K562 (cell line): ENCODE measurements around the gene BMP6. TPM values are rescaled to one million over a fixed set of nuclear protein-coding genes. Genes with fewer than 3 reads are reported as not detected.

Experiments used
- C11orf30 ChIP-seq: fragments of 450-650 bp; IDR thresholded peaks from 2 replicates; pipeline ENCODE4 v1.6.1; 2016; ENCODE audit warnings: low read depth, mild to moderate bottlenecking
- ELF1 ChIP-seq: fragments of 200-800 bp; sonication (Bioruptor generic); IDR thresholded peaks from 2 replicates; pipeline ENCODE4 v1.6.1; 2016; ENCODE audit warnings: missing genetic modification characterization, missing compliant biosample characterization
- ETV5 ChIP-seq: sonication (generic); formaldehyde crosslinking; IDR thresholded peaks from 2 replicates; pipeline ENCODE4 v1.4.0; 2020; ENCODE audit warnings: low read depth, mild to moderate bottlenecking, missing genetic modification reagents
- FOXA3 ChIP-seq, 2 experiments: fragments of 450-650 bp in 1 of 2; sonication (generic) in 1 of 2; formaldehyde crosslinking; IDR thresholded peaks in 1 of 2; conservative IDR thresholded peaks in 1 of 2; 2 replicates each; pipeline versions ENCODE4 v1.4.0 to v1.8.0; 2020 to 2022; ENCODE audit warnings: mild to moderate bottlenecking in 2 of 2, missing genetic modification reagents in 1 of 2
- FOXK2 ChIP-seq, 2 experiments: fragments of 450-650 bp; IDR thresholded peaks in 1 of 2; conservative IDR thresholded peaks in 1 of 2; 2 replicates each; pipeline ENCODE4 v1.6.1; 2016; ENCODE audit warnings: low read depth in 2 of 2, mild to moderate bottlenecking in 1 of 2
- HMBOX1 ChIP-seq: sonication (generic); IDR thresholded peaks from 2 replicates; pipeline ENCODE4 v1.6.1; 2016
- JUN ChIP-seq, 2 experiments: sonication (generic) in 1 of 2; formaldehyde crosslinking in 1 of 2; IDR thresholded peaks; 2 replicates each; pipeline versions ENCODE4 v1.6.1 to v1.8.0; 2012 to 2022; ENCODE audit warnings: borderline replicate concordance in 2 of 2, mild to moderate bottlenecking in 2 of 2, improper control_type of control experiment in 1 of 2, low read depth in 1 of 2, low read length in 1 of 2, missing genetic modification reagents in 1 of 2
- MECOM ChIP-seq: fragments of 250-450 bp; sonication (Bioruptor Pico); IDR thresholded peaks from 2 replicates; pipeline ENCODE4 v1.8.0; 2022; ENCODE audit warnings: inconsistent platforms
- TEAD4 ChIP-seq, 2 experiments: sonication (generic) in 1 of 2; formaldehyde crosslinking in 1 of 2; IDR thresholded peaks; 2 replicates each; pipeline versions ENCODE4 v1.6.1 to v1.8.0; 2012 to 2022; ENCODE audit warnings: borderline replicate concordance in 1 of 2, inconsistent platforms in 1 of 2, low read length in 1 of 2, mild to moderate bottlenecking in 1 of 2, missing genetic modification reagents in 1 of 2
- TFAP4 ChIP-seq: sonication (generic); formaldehyde crosslinking; IDR thresholded peaks from 2 replicates; pipeline ENCODE4 v1.8.0; 2022; ENCODE audit warnings: missing genetic modification reagents, mild to moderate bottlenecking, moderate library complexity, borderline replicate concordance
- ZBTB17 ChIP-seq: fragments of 450-650 bp; formaldehyde crosslinking; IDR thresholded peaks from 2 replicates; pipeline ENCODE4 v1.4.0; 2020; ENCODE audit warnings: mild to moderate bottlenecking
- ZEB2 ChIP-seq: fragments of 450-650 bp; IDR thresholded peaks from 2 replicates; pipeline ENCODE4 v1.6.1; 2016
- ZFX ChIP-seq: sonication (generic); formaldehyde crosslinking; IDR thresholded peaks from 2 replicates; pipeline ENCODE4 v1.8.0; 2022; ENCODE audit warnings: mild to moderate bottlenecking, missing genetic modification reagents, moderate library complexity
- ZNF12 ChIP-seq: sonication (generic); formaldehyde crosslinking; IDR thresholded peaks from 2 replicates; pipeline ENCODE4 v1.4.0; 2020; ENCODE audit warnings: mild to moderate bottlenecking, missing genetic modification reagents
- ZNF316 ChIP-seq: fragments of 450-650 bp; IDR thresholded peaks from 2 replicates; pipeline ENCODE4 v1.6.1; 2016
- ZNF79 ChIP-seq: fragments of 250-450 bp; sonication (Bioruptor Pico); IDR thresholded peaks from 2 replicates; pipeline ENCODE4 v1.4.0; 2020; ENCODE audit warnings: low read depth, mild to moderate bottlenecking, moderate library complexity
- polyA plus RNA-seq, 8 experiments: library from polyadenylated mRNA; depleted of rRNA in 4 of 8; stranded (reverse) in 5 of 8; unstranded in 3 of 8; fragments of >200 nt; fragmentation: Nextera tagmentation in 2 of 8; fragmentation: Illumina TruSeq in 1 of 8; extraction: Ambion mirVana in 2 of 8; extraction: Trizol in 1 of 8; gene quantifications; 2 replicates each; pipeline versions ENCODE4 v1.2.1 to v1.2.3, GENCODE V29; 2011 to 2014; ENCODE audit warnings: inconsistent platforms in 1 of 8, missing spikeins in 1 of 8
- total RNA-seq, 7 experiments: library from RNA; depleted of rRNA in 6 of 7; stranded (reverse); fragments of >200 nt in 6 of 7; fragmentation: Illumina TruSeq in 2 of 7; extraction: Trizol in 2 of 7; gene quantifications; 2 replicates each; pipeline versions ENCODE4 v1.2.1 to v1.2.3, GENCODE V29; 2011 to 2021; ENCODE audit warnings: low replicate concordance in 1 of 7
- TF ChIP-seq, protein P1 (sequence below), 2 experiments: fragments of 450-650 bp in 1 of 2; sonication (generic) in 1 of 2; formaldehyde crosslinking in 1 of 2; IDR thresholded peaks in 1 of 2; conservative IDR thresholded peaks in 1 of 2; 2 replicates each; pipeline versions ENCODE4 v1.6.1 to v1.8.1; 2016 to 2023; ENCODE audit warnings: mild to moderate bottlenecking in 2 of 2, moderate library complexity in 2 of 2, inconsistent platforms in 1 of 2, missing genetic modification reagents in 1 of 2
- TF ChIP-seq, protein P2 (sequence below): fragments of 450-650 bp; conservative IDR thresholded peaks from 2 replicates; pipeline ENCODE4 v1.6.1; 2016; ENCODE audit warnings: missing genetic modification characterization, low read depth, mild to moderate bottlenecking, control low read depth, missing compliant biosample characterization
- TF ChIP-seq, protein P3 (sequence below), 2 experiments: fragments of 450-650 bp; conservative IDR thresholded peaks; 2 replicates each; pipeline ENCODE4 v1.6.1; 2017; ENCODE audit warnings: mild to moderate bottlenecking in 2 of 2, moderate library complexity in 2 of 2

The BMP6 gene
- total and polyA plus RNA-seq, 9 of the 15 experiments (the other 6 are each of a cell fraction or from before 2014, with no cell fraction given): 0.01 to 0.13 (median 0.06) TPM; not detected in 3

DNA sequence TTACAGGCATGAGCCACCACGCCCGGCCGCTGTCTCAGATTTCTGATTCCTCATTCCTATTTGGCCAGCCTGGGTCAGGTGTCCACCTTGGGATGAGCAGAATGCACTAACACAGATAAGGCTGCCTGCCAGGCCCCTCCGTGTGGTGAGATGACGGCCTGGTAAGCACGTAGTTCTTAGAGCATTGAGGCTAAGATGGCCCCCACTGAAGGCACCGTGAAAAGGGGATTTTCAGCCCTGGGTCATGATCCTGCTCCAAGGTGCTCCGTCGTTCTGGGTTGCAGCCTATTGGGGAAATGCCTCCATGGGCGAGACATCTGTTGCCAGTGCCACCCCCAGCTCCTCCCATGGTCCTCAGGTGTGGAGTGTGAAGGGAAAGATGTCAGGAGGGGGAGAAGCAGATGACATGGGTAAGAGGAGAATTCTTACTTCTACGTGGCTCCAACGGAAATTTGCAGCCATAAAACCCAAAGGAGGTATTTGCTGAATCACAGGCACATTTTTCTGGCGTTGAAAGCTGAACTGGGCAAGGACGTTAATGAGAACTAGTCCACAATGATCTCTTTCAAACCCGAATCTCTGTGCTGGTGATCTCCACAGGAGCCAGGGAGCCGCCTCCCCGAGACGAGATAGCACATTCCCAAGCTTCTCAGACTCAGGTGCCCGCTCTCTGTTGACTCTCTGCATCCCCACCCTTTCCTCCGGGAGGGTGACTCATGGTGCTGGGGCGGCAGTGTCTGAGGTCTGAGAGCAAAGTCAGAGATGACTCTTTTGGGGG lies 34.0 kb upstream of the BMP6 start (continued):
- no peak for TF ChIP-seq ZNF79 (CRISPR knock-in tag)
- TF ChIP-seq ZNF12 (CRISPR knock-in tag): 0 out of 2 replicates have a peak, but pooled peaks have one; percentile 15
- TF ChIP-seq ZBTB17 (CRISPR knock-in tag): no peak
- TF ChIP-seq HMBOX1: peak; percentile 70
- TF ChIP-seq TFAP4: peak; percentile 60; the same call in 1 of the 2 replicates
- TF ChIP-seq, protein P1, sequence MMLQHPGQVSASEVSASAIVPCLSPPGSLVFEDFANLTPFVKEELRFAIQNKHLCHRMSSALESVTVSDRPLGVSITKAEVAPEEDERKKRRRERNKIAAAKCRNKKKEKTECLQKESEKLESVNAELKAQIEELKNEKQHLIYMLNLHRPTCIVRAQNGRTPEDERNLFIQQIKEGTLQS (IDR thresholded peaks at IDR 0.05): peak; percentile 91
- TF ChIP-seq, protein P1 (CRISPR knock-in tag; conservative IDR thresholded peaks at IDR 0.05): peak; percentile 65; the same call in 1 of the 2 replicates
- TF ChIP-seq FOXA3 (CRISPR knock-in tag; conservative IDR thresholded peaks at IDR 0.05 in 1 of 2, IDR thresholded peaks at IDR 0.05 in 1 of 2): peak in 1 of 2 experiments; percentile 69; a peak in 3 of 4 replicates
- peak; percentile 65 for TF ChIP-seq ZNF316
- TF ChIP-seq TEAD4 (IDR thresholded peaks at IDR 0.05; ENCODE audit: low read length): peak; percentile 18; the same call in 1 of the 2 replicates
- TF ChIP-seq TEAD4 (CRISPR knock-in tag; IDR thresholded peaks at IDR 0.05; ENCODE audit: borderline replicate concordance): no peak
- TF ChIP-seq, protein P2, sequence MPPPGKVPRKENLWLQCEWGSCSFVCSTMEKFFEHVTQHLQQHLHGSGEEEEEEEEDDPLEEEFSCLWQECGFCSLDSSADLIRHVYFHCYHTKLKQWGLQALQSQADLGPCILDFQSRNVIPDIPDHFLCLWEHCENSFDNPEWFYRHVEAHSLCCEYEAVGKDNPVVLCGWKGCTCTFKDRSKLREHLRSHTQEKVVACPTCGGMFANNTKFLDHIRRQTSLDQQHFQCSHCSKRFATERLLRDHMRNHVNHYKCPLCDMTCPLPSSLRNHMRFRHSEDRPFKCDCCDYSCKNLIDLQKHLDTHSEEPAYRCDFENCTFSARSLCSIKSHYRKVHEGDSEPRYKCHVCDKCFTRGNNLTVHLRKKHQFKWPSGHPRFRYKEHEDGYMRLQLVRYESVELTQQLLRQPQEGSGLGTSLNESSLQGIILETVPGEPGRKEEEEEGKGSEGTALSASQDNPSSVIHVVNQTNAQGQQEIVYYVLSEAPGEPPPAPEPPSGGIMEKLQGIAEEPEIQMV (tag): 0 out of 2 replicates have a peak, but pooled peaks have one; percentile 19
- peak; percentile 59 for TF ChIP-seq ZFX (CRISPR knock-in tag)
- TF ChIP-seq, protein P3, sequence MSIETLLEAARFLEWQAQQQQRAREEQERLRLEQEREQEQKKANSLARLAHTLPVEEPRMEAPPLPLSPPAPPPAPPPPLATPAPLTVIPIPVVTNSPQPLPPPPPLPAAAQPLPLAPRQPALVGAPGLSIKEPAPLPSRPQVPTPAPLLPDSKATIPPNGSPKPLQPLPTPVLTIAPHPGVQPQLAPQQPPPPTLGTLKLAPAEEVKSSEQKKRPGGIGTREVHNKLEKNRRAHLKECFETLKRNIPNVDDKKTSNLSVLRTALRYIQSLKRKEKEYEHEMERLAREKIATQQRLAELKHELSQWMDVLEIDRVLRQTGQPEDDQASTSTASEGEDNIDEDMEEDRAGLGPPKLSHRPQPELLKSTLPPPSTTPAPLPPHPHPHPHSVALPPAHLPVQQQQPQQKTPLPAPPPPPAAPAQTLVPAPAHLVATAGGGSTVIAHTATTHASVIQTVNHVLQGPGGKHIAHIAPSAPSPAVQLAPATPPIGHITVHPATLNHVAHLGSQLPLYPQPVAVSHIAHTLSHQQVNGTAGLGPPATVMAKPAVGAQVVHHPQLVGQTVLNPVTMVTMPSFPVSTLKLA (conservative IDR thresholded peaks at IDR 0.05): 0 out of 4 replicates have a peak, but pooled peaks of 1 of the 2 experiments have one; percentile 3
- no peak for TF ChIP-seq ELF1 (tag)
- TF ChIP-seq JUN (IDR thresholded peaks at IDR 0.05; ENCODE audit: borderline replicate concordance, low read depth, low read length): peak; percentile 94
- no peak for TF ChIP-seq JUN (CRISPR knock-in tag; IDR thresholded peaks at IDR 0.05; ENCODE audit: borderline replicate concordance)
- no peak for TF ChIP-seq ETV5 (CRISPR knock-in tag)
- peak; percentile 73 for TF ChIP-seq C11orf30
- peak; percentile 65 for TF ChIP-seq MECOM (CRISPR knock-in tag)
- peak; percentile 75 for TF ChIP-seq ZEB2
- TF ChIP-seq FOXK2 (conservative IDR thresholded peaks at IDR 0.05 in 1 of 2, IDR thresholded peaks at IDR 0.05 in 1 of 2; ENCODE audit: low read depth in 2 of 2): 0 out of 4 replicates have a peak, but pooled peaks of 1 of the 2 experiments have one; percentile 15
